Common myeloid progenitor, CD34-positive (primary cell): Measurements from ENCODE around the gene COMMD1.
"Not testable (repeated sequence)": the region's sequence is repeated elsewhere in the genome, so short reads cannot be mapped to it uniquely, and the experiment has no call there.

Experiments used
- CTCF ChIA-PET: fragments of 350-600 bp; sonication (Branson Sonifier 250); formaldehyde crosslinking; loops from one replicate; lab custom pipeline; 2021; ENCODE audit warnings: antibody characterized with exemption; lab: Charles Lee
- POLR2A ChIA-PET: fragments of 350-600 bp; sonication (Branson Sonifier 250); formaldehyde crosslinking; loops from one replicate; lab custom pipeline; 2021; ENCODE audit warnings: antibody characterized with exemption; lab: Charles Lee
- DNase-seq, 3 donors: peaks; one replicate each; pipeline versions ENCODE4 v3.0.0 to v3.0.0-alpha.2; 2013
- H3K27ac ChIP-seq, 2 experiments: 1 replicate in 1 of 2; 2 replicates in 1 of 2; pipeline ENCODE4 v1.7.0; 2013; ENCODE audit warnings: inconsistent platforms in 2 of 2, low read length in 2 of 2, mild to moderate bottlenecking in 2 of 2, low read depth in 1 of 2, moderate library complexity in 1 of 2; ENCODE audit not compliant: severe bottlenecking in 2 of 2, insufficient read depth in 1 of 2, poor library complexity in 1 of 2
- H3K27me3 ChIP-seq, 5 experiments: replicated peaks in 2 of 5; 1 replicate in 3 of 5; 2 replicates in 2 of 5; pipeline versions ENCODE4 v1.6.1 to v1.7.0; 2013; ENCODE audit warnings: low read length in 4 of 5, mild to moderate bottlenecking in 2 of 5, moderate library complexity in 2 of 5, inconsistent platforms in 1 of 5; ENCODE audit not compliant: insufficient read depth in 5 of 5, control insufficient read depth in 4 of 5
- H3K36me3 ChIP-seq, 4 experiments: 1 replicate in 2 of 4; 2 replicates in 2 of 4; pipeline versions ENCODE4 v1.6.1 to v1.7.0; 2013; ENCODE audit warnings: low read length in 3 of 4, control low read depth in 1 of 4, mild to moderate bottlenecking in 1 of 4; ENCODE audit not compliant: control insufficient read depth in 4 of 4, insufficient read depth in 4 of 4
- H3K4me1 ChIP-seq, 4 experiments: 1 replicate in 3 of 4; 2 replicates in 1 of 4; pipeline versions ENCODE4 v1.6.1 to v1.7.1; 2013; ENCODE audit warnings: low read length in 3 of 4, mild to moderate bottlenecking in 3 of 4, control low read depth in 1 of 4, inconsistent platforms in 1 of 4, moderate library complexity in 1 of 4; ENCODE audit not compliant: control insufficient read depth in 4 of 4, insufficient read depth in 4 of 4; ENCODE audit errors: control extremely low read depth in 1 of 4
- H3K4me3 ChIP-seq, 7 experiments: 1 replicate in 4 of 7; 2 replicates in 3 of 7; pipeline versions ENCODE4 v1.5.1 to v1.7.0; 2013; ENCODE audit warnings: mild to moderate bottlenecking in 7 of 7, low read length in 6 of 7, moderate library complexity in 6 of 7, inconsistent platforms in 2 of 7, low read depth in 2 of 7, control low read depth in 1 of 7; ENCODE audit not compliant: insufficient read depth in 4 of 7, control insufficient read depth in 1 of 7; ENCODE audit errors: extremely low read depth in 1 of 7
- H3K9me3 ChIP-seq, 5 experiments: 1 replicate in 4 of 5; 2 replicates in 1 of 5; pipeline versions ENCODE4 v1.6.1 to v1.7.1; 2013; ENCODE audit warnings: low read length in 4 of 5, mild to moderate bottlenecking in 2 of 5, inconsistent platforms in 1 of 5, low read depth in 1 of 5, moderate library complexity in 1 of 5; ENCODE audit not compliant: control insufficient read depth in 4 of 5, insufficient read depth in 2 of 5; ENCODE audit errors: control extremely low read depth in 1 of 5
- WGBS: methylation state at CpG from one replicate; pipeline ENCODE4 v1.1.5; 2013; ENCODE audit not compliant: insufficient coverage; 5-methylcytosine and 5-hydroxymethylcytosine counted together

The COMMD1 gene

GRCh38 chr2:61898810-61899209 lies 6.7 kb upstream of the COMMD1 start:
- WGBS: 0% methylated on average over 1 of the region's 2 CpGs
- no peaks in the 10 kb centered on the region for H3K4me1 ChIP-seq
- CTCF ChIA-PET: interaction anchor here (1.0 to 1.6 kb wide), 3 partner anchors 18 to 478 kb away, joined by 3 to 4 read pairs (median 3); no protein-coding TSS in a partner anchor

GRCh38 chr2:61900281-61900680 lies 5.2 kb upstream of the COMMD1 start:
- DNase-seq: no peak
- ChIA-PET POLR2A (no interaction called here), CTCF (no interaction called here)

More at GRCh38 chr2:61898810-61899209, 6.7 kb upstream of the COMMD1 start:
- Histone ChIP-seq H3K36me3 (no peaks in the 10 kb centered on the region), H3K27ac (no peak overlapping the region), H3K9me3 (no peaks in the 10 kb centered on the region), H3K27me3 (no peaks in the 10 kb centered on the region), H3K4me3 (no peak overlapping the region)
- DNase-seq: peak; percentile 30 to 51 (median 50)
- POLR2A ChIA-PET: no interaction called here

GRCh38 chr2:61906186-61906470 lies 654 bp downstream of the COMMD1 start:
- Histone ChIP-seq H3K27me3 (no peaks in the 10 kb centered on the region), H3K4me3 (peak overlapping the region; percentile 78 to 96 (median 93)), H3K27ac (peak overlapping the region; percentile 66 to 85), H3K9me3 (no peaks in the 10 kb centered on the region), H3K4me1 (peaks cover 0 to 14% (median 9%) of the 10 kb centered on the region in 4 experiments), H3K36me3 (no peaks in the 10 kb centered on the region)
- POLR2A ChIA-PET: no interaction called here
- WGBS: 10% methylated on average over 2 of the region's 6 CpGs
- DNase-seq: no peak
- CTCF ChIA-PET: interaction anchor here (1.4 to 1.5 kb wide), 2 partner anchors 9 to 505 kb away, joined by 4 to 5 read pairs; no protein-coding TSS in a partner anchor

More at GRCh38 chr2:61900281-61900680, 5.2 kb upstream of the COMMD1 start:
- WGBS: 100% methylated on average over 1 of the region's 1 CpG
- no peaks in the 10 kb centered on the region for H3K9me3 ChIP-seq
- H3K27ac ChIP-seq: no peak overlapping the region
- H3K4me3 ChIP-seq: no peak overlapping the region
- H3K27me3 ChIP-seq: no peaks in the 10 kb centered on the region
- H3K36me3 ChIP-seq: no peaks in the 10 kb centered on the region
- H3K4me1 ChIP-seq: peaks cover 0 to 4% (median 2%) of the 10 kb centered on the region in 4 experiments

- Histone ChIP-seq H3K36me3 (no peaks in the 10 kb centered on the region), H3K27ac (no peak overlapping the region), H3K27me3 (no peaks in the 10 kb centered on the region), H3K4me1 (peaks cover 0 to 14% (median 9%) of the 10 kb centered on the region in 4 experiments), H3K4me3 (no peak overlapping the region), H3K9me3 (no peaks in the 10 kb centered on the region)
- POLR2A ChIA-PET: no interaction called here
- WGBS: 96% methylated on average over 8 of the region's 8 CpGs
- no peak for DNase-seq
- CTCF ChIA-PET: no interaction called here
Observed at GRCh38 chr2:61909116-61909515, 3.6 kb downstream of the COMMD1 start.

GRCh38 chr2:61910603-61911002 lies 5.1 kb downstream of the COMMD1 start:
- H3K36me3 ChIP-seq: no peaks in the 10 kb centered on the region
- ChIA-PET CTCF (interaction anchor here (0.6 to 1.6 kb wide), 3 partner anchors 67 to 491 kb away, joined by 3 to 4 read pairs (median 3); no protein-coding TSS in a partner anchor), POLR2A (no interaction called here)
- peaks cover 0 to 9% (median 7%) of the 10 kb centered on the region in 4 experiments for H3K4me1 ChIP-seq
- peak; percentile 17 to 30 (median 27) for DNase-seq
- H3K9me3 ChIP-seq: no peaks in the 10 kb centered on the region
- H3K4me3 ChIP-seq: no peak overlapping the region
- 95% methylated on average over 4 of the region's 9 CpGs for WGBS
- H3K27ac ChIP-seq: no peak overlapping the region
- no peaks in the 10 kb centered on the region for H3K27me3 ChIP-seq

- H3K4me3 ChIP-seq: no peak overlapping the region
- 100% methylated on average over 4 of the region's 4 CpGs for WGBS
- ChIA-PET CTCF (interaction anchor here (0.8 to 2.2 kb wide), 3 partner anchors 15 to 82 kb away, joined by 3 to 7 read pairs (median 3); no protein-coding TSS in a partner anchor), POLR2A (no interaction called here)
- peak in 2 of 3 donors; percentile 23 to 31 for DNase-seq
- H3K36me3 ChIP-seq: no peaks in the 10 kb centered on the region
- H3K4me1 ChIP-seq: peaks cover 0 to 1% (median under 1%) of the 10 kb centered on the region in 4 experiments
- no peaks in the 10 kb centered on the region for H3K27me3 ChIP-seq
- no peaks in the 10 kb centered on the region for H3K9me3 ChIP-seq
- no peak overlapping the region for H3K27ac ChIP-seq
Observed at GRCh38 chr2:61911510-61911909, 6.0 kb downstream of the COMMD1 start.

- H3K27me3 ChIP-seq, H3K36me3 ChIP-seq, DNase-seq, H3K4me3 ChIP-seq, POLR2A ChIA-PET, H3K4me1 ChIP-seq, H3K9me3 ChIP-seq, H3K27ac ChIP-seq: not testable (repeated sequence)
- CTCF ChIA-PET: interaction anchor here (1.7 to 9.5 kb wide), 2 partner anchors 9 to 496 kb away, joined by 4 to 56 read pairs; partner anchors contain the start of gene COMMD1
- no CpG with 5 or more reads among the region's 4 CpGs for WGBS
Observed at GRCh38 chr2:61914794-61915193, 9.3 kb downstream of the COMMD1 start.
